RWPE2 (cell line): Measurements from ENCODE around the gene KCTD10.

Source experiments
- ATAC-seq: fragments of 200-7000 bp; cut with Tn5 transposase; 3 replicates; pipeline ENCODE4 v1.9.1; 2021; ENCODE audit warnings: low read depth
- DNase-seq: peaks from one replicate; pipeline ENCODE4 v3.0.0-alpha.2; 2020; ENCODE audit warnings: low spot score
- H3K27ac ChIP-seq: fragments of 450-650 bp; 2 replicates; pipeline ENCODE4 v1.5.1; 2017; ENCODE audit warnings: mild to moderate bottlenecking; ENCODE audit not compliant: poor library complexity, severe bottlenecking
- H3K27me3 ChIP-seq: fragments of 250-450 bp; sonication (Bioruptor Pico); 2 replicates; pipeline ENCODE4 v1.5.1; 2021; ENCODE audit warnings: mild to moderate bottlenecking, moderate library complexity; ENCODE audit not compliant: insufficient read depth, poor library complexity, severe bottlenecking
- H3K36me3 ChIP-seq: fragments of 250-450 bp; sonication (Bioruptor Pico); 2 replicates; pipeline ENCODE4 v1.5.1; 2020; ENCODE audit warnings: low read depth, mild to moderate bottlenecking, moderate library complexity
- H3K4me1 ChIP-seq: fragments of 250-450 bp; sonication (Bioruptor Pico); 2 replicates; pipeline ENCODE4 v1.5.1; 2021; ENCODE audit warnings: mild to moderate bottlenecking, moderate library complexity; ENCODE audit not compliant: insufficient read depth, poor library complexity, severe bottlenecking
- H3K4me3 ChIP-seq: fragments of 250-450 bp; sonication (Bioruptor Pico); 2 replicates; pipeline ENCODE4 v1.5.1; 2021; ENCODE audit warnings: mild to moderate bottlenecking, moderate library complexity; ENCODE audit not compliant: severe bottlenecking
- H3K9me3 ChIP-seq: fragments of 250-450 bp; sonication (Bioruptor Pico); 2 replicates; pipeline ENCODE4 v1.5.1; 2021; ENCODE audit warnings: mild to moderate bottlenecking, moderate library complexity; ENCODE audit not compliant: severe bottlenecking
- TF ChIP-seq, protein P1 (sequence below): fragments of 450-650 bp; IDR thresholded peaks from one replicate; pipeline ENCODE4 v1.5.1; 2017; ENCODE audit warnings: mild to moderate bottlenecking, moderate library complexity; ENCODE audit not compliant: poor library complexity, severe bottlenecking

The KCTD10 gene

GRCh38 chr12:109455706-109456105, 21.4 kb downstream of the KCTD10 start:
- ATAC-seq (peak; percentile 67), DNase-seq (no peak)
- H3K4me1 ChIP-seq = no peaks in the 10 kb centered on the region
- H3K9me3 ChIP-seq = no peaks in the 10 kb centered on the region
- TF ChIP-seq, protein P1, sequence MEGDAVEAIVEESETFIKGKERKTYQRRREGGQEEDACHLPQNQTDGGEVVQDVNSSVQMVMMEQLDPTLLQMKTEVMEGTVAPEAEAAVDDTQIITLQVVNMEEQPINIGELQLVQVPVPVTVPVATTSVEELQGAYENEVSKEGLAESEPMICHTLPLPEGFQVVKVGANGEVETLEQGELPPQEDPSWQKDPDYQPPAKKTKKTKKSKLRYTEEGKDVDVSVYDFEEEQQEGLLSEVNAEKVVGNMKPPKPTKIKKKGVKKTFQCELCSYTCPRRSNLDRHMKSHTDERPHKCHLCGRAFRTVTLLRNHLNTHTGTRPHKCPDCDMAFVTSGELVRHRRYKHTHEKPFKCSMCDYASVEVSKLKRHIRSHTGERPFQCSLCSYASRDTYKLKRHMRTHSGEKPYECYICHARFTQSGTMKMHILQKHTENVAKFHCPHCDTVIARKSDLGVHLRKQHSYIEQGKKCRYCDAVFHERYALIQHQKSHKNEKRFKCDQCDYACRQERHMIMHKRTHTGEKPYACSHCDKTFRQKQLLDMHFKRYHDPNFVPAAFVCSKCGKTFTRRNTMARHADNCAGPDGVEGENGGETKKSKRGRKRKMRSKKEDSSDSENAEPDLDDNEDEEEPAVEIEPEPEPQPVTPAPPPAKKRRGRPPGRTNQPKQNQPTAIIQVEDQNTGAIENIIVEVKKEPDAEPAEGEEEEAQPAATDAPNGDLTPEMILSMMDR = no peak
- peak overlapping the region; percentile 26 for H3K27ac ChIP-seq
- no peak overlapping the region for H3K4me3 ChIP-seq
- H3K36me3 ChIP-seq = peaks cover 88% of the 10 kb centered on the region
- H3K27me3 ChIP-seq = no peaks in the 10 kb centered on the region

DNA sequence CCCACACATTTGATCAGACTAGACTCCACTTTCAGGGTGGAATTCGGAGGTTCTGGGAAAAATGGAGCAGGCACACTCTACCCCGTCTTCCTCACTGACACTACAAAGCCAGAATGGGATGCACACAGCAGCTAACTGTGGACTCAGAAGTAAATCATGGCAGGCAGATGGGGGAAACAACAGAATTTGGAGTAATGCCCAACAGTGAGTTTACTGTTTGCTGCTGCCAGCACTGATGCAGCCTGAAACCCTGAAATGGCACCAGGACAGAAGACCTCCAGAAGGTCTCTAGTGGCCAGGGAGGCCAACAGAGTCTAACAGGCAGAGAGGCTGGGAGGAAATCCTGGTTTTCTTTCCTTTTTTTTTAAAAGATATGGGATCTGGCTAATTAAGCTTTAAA, 24.6 kb downstream of the KCTD10 start:
- no peak overlapping the region for H3K27ac ChIP-seq
- H3K27me3 ChIP-seq = no peaks in the 10 kb centered on the region
- H3K4me1 ChIP-seq = no peaks in the 10 kb centered on the region
- H3K9me3 ChIP-seq = no peaks in the 10 kb centered on the region
- no peak for DNase-seq
- H3K36me3 ChIP-seq = peaks cover 93% of the 10 kb centered on the region
- H3K4me3 ChIP-seq = no peak overlapping the region
- ATAC-seq = no peak
- TF ChIP-seq, protein P1 = no peak

- TF ChIP-seq, protein P1 = no peak
- no peak overlapping the region for H3K4me3 ChIP-seq
- H3K27ac ChIP-seq = no peak overlapping the region
- DNase-seq (no peak), ATAC-seq (no peak)
- H3K27me3 ChIP-seq = no peaks in the 10 kb centered on the region
- no peaks in the 10 kb centered on the region for H3K9me3 ChIP-seq
- H3K36me3 ChIP-seq = peaks cover 90% of the 10 kb centered on the region
- H3K4me1 ChIP-seq = no peaks in the 10 kb centered on the region
Observed at GRCh38 chr12:109451400-109451799, 25.7 kb downstream of the KCTD10 start.

DNA sequence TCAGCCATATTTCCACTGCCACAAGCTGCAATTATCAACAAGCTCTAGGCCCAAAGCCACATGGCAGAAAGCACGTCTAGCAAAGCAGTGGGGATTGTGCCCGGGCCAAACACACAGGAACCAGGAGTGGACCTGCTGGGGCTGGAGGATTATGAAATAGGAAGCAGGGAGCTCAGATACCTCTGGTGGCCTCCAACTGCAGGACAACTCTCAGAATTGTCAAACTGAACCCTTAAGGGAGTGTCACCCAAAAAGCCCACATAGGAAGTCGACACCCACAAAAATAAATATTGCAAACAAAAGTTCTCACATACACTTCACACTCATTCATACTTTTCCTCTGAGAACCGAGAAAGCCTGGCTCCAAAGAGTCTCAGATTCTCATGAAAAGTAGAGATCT, 26.1 kb downstream of the KCTD10 start:
- Histone ChIP-seq H3K27ac (no peak overlapping the region), H3K27me3 (no peaks in the 10 kb centered on the region), H3K4me3 (no peak overlapping the region), H3K36me3 (peaks cover 90% of the 10 kb centered on the region), H3K4me1 (no peaks in the 10 kb centered on the region), H3K9me3 (no peaks in the 10 kb centered on the region)
- TF ChIP-seq, protein P1 = no peak
- ATAC-seq (no peak), DNase-seq (no peak)

DNA sequence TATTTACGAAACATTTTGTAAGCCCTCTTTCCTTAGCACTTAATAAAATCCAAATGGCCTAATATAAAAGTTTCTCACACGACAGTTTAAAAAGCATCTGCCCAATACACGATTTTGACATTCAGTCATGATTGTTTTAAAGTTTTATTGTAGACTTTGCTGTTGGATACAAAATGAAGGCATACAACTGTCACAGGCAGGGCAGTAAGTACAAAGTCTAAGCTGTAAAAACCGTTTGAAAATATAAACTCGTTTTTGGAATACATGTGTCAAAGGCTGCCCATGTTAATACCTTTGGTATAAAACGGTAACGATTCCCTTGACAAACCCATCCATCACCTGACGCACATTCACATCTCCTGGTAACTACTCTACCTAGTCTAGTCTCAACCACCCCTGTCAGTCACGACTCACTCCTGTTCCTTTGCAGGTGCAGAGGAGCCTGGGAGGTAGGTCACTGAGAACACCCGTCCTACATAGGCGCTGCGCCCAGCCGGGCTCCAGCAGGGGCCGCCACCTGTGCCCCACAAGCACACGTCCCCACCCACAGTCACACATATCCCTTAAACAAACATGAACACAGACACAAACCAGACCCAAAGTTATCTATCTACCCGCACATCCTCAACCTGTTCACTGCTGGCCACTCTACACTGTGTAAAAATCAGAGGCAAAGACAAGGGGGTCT, 27.1 kb downstream of the KCTD10 start:
- ATAC-seq (peak; percentile 65; the same call in 2 of the 3 replicates), DNase-seq (no peak)
- H3K4me1 ChIP-seq = no peaks in the 10 kb centered on the region
- TF ChIP-seq, protein P1 = peak; percentile 30
- H3K27me3 ChIP-seq = no peaks in the 10 kb centered on the region
- H3K9me3 ChIP-seq = no peaks in the 10 kb centered on the region
- H3K27ac ChIP-seq = no peak overlapping the region
- H3K36me3 ChIP-seq = peaks cover 88% of the 10 kb centered on the region
- H3K4me3 ChIP-seq = no peak overlapping the region
